ENCODE results near the gene LYPD1. TPM values are rescaled to one million over a fixed set of nuclear protein-coding genes. Genes with fewer than 3 reads are reported as not detected.

The LYPD1 gene
- total RNA-seq, 2 donors from 2014 or later: 0.18 TPM; not detected in 1

GRCh38 chr2:132659331-132659730, 10.7 kb downstream of the LYPD1 start:
- DNase-seq (ENCODE audit: low spot score): no peak
- Histone ChIP-seq H3K36me3 (no peaks in the 10 kb centered on the region), H3K4me3 (no peak overlapping the region), H3K27me3 (replicated peaks; ENCODE audit: insufficient read depth) (no peaks in the 10 kb centered on the region), H3K4me1 (replicated peaks) (no peaks in the 10 kb centered on the region), H3K27ac (no peak overlapping the region), H3K9me3 (no peaks in the 10 kb centered on the region)
- intact Hi-C loops (cut with DNase I): no loop called here
- 80% methylated on average over 3 of the region's 3 CpGs for WGBS
- no peak for TF ChIP-seq CTCF (IDR thresholded peaks at IDR 0.05)
- TF ChIP-seq POLR2AphosphoS5 (IDR thresholded peaks at IDR 0.05): no peak
- TF ChIP-seq POLR2A (IDR thresholded peaks at IDR 0.05): no peak

GRCh38 chr2:132656266-132656975, 13.6 kb downstream of the LYPD1 start:
- TF ChIP-seq POLR2A (IDR thresholded peaks at IDR 0.05) (no peak), CTCF (IDR thresholded peaks at IDR 0.05) (no peak), POLR2AphosphoS5 (IDR thresholded peaks at IDR 0.05) (no peak)
- H3K4me1 ChIP-seq (replicated peaks): no peaks in the 10 kb centered on the region
- no peaks in the 10 kb centered on the region for H3K9me3 ChIP-seq
- 57% methylated on average over 7 of the region's 7 CpGs for WGBS
- no peak for DNase-seq (ENCODE audit: low spot score)
- H3K27me3 ChIP-seq (replicated peaks; ENCODE audit: insufficient read depth): no peaks in the 10 kb centered on the region
- H3K27ac ChIP-seq: no peak overlapping the region
- intact Hi-C loops (cut with DNase I): no loop called here
- no peaks in the 10 kb centered on the region for H3K36me3 ChIP-seq
- H3K4me3 ChIP-seq: no peak overlapping the region

GRCh38 chr2:132654968-132655367, 15.0 kb downstream of the LYPD1 start:
- no peak overlapping the region for H3K4me3 ChIP-seq
- intact Hi-C loops (cut with DNase I): no loop called here
- DNase-seq (ENCODE audit: low spot score): no peak
- H3K9me3 ChIP-seq: no peaks in the 10 kb centered on the region
- H3K4me1 ChIP-seq (replicated peaks): no peaks in the 10 kb centered on the region
- WGBS: 91% methylated on average over 7 of the region's 7 CpGs
- no peak overlapping the region for H3K27ac ChIP-seq
- TF ChIP-seq CTCF (IDR thresholded peaks at IDR 0.05): no peak
- no peak for TF ChIP-seq POLR2A (IDR thresholded peaks at IDR 0.05)
- TF ChIP-seq POLR2AphosphoS5 (IDR thresholded peaks at IDR 0.05): no peak
- H3K36me3 ChIP-seq: no peaks in the 10 kb centered on the region
- H3K27me3 ChIP-seq (replicated peaks; ENCODE audit: insufficient read depth): no peaks in the 10 kb centered on the region

GRCh38 chr2:132654335-132654734, 15.7 kb downstream of the LYPD1 start:
- no peaks in the 10 kb centered on the region for H3K27me3 ChIP-seq (replicated peaks; ENCODE audit: insufficient read depth)
- intact Hi-C loops (cut with DNase I): no loop called here
- no peaks in the 10 kb centered on the region for H3K9me3 ChIP-seq
- H3K36me3 ChIP-seq: no peaks in the 10 kb centered on the region
- no peaks in the 10 kb centered on the region for H3K4me1 ChIP-seq (replicated peaks)
- H3K27ac ChIP-seq: no peak overlapping the region
- TF ChIP-seq POLR2AphosphoS5 (IDR thresholded peaks at IDR 0.05): no peak
- TF ChIP-seq POLR2A (IDR thresholded peaks at IDR 0.05): no peak
- no peak for TF ChIP-seq CTCF (IDR thresholded peaks at IDR 0.05)
- no peak for DNase-seq (ENCODE audit: low spot score)
- 90% methylated on average over 4 of the region's 4 CpGs for WGBS
- no peak overlapping the region for H3K4me3 ChIP-seq

GRCh38 chr2:132652474-132652873, 17.5 kb downstream of the LYPD1 start:
- intact Hi-C loops (cut with DNase I): no loop called here
- DNase-seq (ENCODE audit: low spot score): no peak
- Histone ChIP-seq H3K4me3 (no peak overlapping the region), H3K36me3 (no peaks in the 10 kb centered on the region), H3K27me3 (replicated peaks; ENCODE audit: insufficient read depth) (no peaks in the 10 kb centered on the region), H3K9me3 (no peaks in the 10 kb centered on the region), H3K27ac (no peak overlapping the region), H3K4me1 (replicated peaks) (no peaks in the 10 kb centered on the region)
- TF ChIP-seq CTCF (IDR thresholded peaks at IDR 0.05) (no peak), POLR2A (IDR thresholded peaks at IDR 0.05) (no peak), POLR2AphosphoS5 (IDR thresholded peaks at IDR 0.05) (no peak)
- WGBS: 75% methylated on average over 8 of the region's 8 CpGs
